ENCODE measurements around the gene LRBA.

DNA sequence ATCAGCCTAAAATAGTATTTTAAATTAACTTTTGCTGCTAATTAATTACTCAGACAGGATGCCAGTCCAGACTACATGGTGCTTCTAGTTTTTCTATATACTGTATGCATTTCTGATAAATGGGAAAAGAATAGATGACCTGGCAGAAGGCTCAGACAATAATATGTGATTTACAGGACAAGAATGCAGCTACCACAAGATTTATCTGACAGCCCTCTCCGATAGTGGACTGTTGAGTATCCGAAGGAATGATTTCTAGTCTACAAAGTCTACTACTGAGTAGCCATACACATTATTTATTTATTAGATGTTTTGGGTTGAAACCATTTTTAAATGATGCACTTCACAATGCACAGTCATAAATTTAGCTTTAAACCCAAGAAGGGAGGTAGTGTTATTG, 220.4 kb downstream of the LRBA start:
- TF ChIP-seq POLR2A (IDR thresholded peaks at IDR 0.05): no peak
- TF ChIP-seq, protein P1, sequence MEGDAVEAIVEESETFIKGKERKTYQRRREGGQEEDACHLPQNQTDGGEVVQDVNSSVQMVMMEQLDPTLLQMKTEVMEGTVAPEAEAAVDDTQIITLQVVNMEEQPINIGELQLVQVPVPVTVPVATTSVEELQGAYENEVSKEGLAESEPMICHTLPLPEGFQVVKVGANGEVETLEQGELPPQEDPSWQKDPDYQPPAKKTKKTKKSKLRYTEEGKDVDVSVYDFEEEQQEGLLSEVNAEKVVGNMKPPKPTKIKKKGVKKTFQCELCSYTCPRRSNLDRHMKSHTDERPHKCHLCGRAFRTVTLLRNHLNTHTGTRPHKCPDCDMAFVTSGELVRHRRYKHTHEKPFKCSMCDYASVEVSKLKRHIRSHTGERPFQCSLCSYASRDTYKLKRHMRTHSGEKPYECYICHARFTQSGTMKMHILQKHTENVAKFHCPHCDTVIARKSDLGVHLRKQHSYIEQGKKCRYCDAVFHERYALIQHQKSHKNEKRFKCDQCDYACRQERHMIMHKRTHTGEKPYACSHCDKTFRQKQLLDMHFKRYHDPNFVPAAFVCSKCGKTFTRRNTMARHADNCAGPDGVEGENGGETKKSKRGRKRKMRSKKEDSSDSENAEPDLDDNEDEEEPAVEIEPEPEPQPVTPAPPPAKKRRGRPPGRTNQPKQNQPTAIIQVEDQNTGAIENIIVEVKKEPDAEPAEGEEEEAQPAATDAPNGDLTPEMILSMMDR (IDR thresholded peaks at IDR 0.05): no peak

Measured in body of pancreas (tissue), 4 donors.